Measurements from ENCODE around the gene HAO1. TPM values are rescaled to one million over a fixed set of nuclear protein-coding genes. Genes with fewer than 3 reads are reported as not detected.

HAO1 gene
- total RNA-seq, 2 experiments from 2014 or later = not detected

DNA sequence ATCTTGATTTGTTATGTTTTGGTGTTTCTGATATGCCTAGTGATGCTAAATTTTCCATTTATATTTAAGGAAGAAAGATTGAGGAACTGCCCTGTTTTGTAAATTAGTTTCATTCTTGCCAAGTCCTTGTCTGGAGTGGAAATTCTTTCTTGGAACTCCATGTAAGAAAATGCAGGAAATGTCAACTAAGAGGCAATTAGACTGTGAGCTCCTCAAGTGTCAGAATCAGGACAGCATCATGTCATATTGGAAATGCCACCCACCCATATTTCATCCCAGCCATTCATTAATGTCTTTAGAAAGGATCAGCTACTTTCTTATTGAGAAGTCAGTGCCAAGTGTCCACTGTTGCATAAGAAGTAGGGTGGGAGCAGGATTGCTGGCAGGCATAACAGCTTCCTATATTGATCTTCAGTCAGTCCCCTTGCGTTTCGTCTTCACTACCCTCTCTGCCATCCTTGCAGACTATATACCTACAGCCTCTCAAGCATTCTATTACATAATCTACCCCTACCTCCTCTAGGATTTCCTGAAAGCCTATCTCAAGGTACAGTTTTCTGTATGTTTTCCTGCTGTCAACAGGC lies 42.4 kb downstream of the HAO1 start:
- POLR2A ChIA-PET = interaction anchor here (0.6 to 1.8 kb wide), 6 partner anchors 10 to 594 kb away, joined by 3 to 4 read pairs (median 3); no protein-coding TSS in a partner anchor
- Histone ChIP-seq H3K4me3 (ENCODE audit: low read depth, low read length, poor library complexity, severe bottlenecking) (no peak overlapping the region), H3K27ac (ENCODE audit: low read depth, low read length, poor library complexity, severe bottlenecking) (no peak overlapping the region), H3K9me3 (ENCODE audit: low read length) (no peaks in the 10 kb centered on the region), H3K4me2 (ENCODE audit: low read length) (no peak overlapping the region), H3K9me2 (ENCODE audit: insufficient read depth, low read length) (no peaks in the 10 kb centered on the region), H3K36me3 (ENCODE audit: insufficient read depth, low read length) (no peaks in the 10 kb centered on the region), H4K20me1 (ENCODE audit: insufficient read depth, low read length) (no peaks in the 10 kb centered on the region), H3K79me2 (ENCODE audit: insufficient read depth, low read depth, low read length) (no peaks in the 10 kb centered on the region), H3K4me1 (ENCODE audit: insufficient read depth, low read length, poor library complexity, severe bottlenecking) (no peaks in the 10 kb centered on the region), H2AFZ (ENCODE audit: low read length) (no peak overlapping the region)
- TF ChIP-seq, protein P1, sequence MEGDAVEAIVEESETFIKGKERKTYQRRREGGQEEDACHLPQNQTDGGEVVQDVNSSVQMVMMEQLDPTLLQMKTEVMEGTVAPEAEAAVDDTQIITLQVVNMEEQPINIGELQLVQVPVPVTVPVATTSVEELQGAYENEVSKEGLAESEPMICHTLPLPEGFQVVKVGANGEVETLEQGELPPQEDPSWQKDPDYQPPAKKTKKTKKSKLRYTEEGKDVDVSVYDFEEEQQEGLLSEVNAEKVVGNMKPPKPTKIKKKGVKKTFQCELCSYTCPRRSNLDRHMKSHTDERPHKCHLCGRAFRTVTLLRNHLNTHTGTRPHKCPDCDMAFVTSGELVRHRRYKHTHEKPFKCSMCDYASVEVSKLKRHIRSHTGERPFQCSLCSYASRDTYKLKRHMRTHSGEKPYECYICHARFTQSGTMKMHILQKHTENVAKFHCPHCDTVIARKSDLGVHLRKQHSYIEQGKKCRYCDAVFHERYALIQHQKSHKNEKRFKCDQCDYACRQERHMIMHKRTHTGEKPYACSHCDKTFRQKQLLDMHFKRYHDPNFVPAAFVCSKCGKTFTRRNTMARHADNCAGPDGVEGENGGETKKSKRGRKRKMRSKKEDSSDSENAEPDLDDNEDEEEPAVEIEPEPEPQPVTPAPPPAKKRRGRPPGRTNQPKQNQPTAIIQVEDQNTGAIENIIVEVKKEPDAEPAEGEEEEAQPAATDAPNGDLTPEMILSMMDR (conservative IDR thresholded peaks at IDR 0.05; ENCODE audit: low read length) = no peak
- no peak for TF ChIP-seq EZH2phosphoT487 (IDR thresholded peaks at IDR 0.05; ENCODE audit: borderline replicate concordance, low read depth, low read length)
- no peak for DNase-seq (ENCODE audit: low spot score)
- no TSS peak for BruUV-seq (replicated peaks)
- CTCF ChIA-PET (ENCODE audit: unreplicated experiment) = no interaction called here
- intact Hi-C loops (cut with micrococcal nuclease; ENCODE audit: unreplicated experiment) = no loop called here

DNA sequence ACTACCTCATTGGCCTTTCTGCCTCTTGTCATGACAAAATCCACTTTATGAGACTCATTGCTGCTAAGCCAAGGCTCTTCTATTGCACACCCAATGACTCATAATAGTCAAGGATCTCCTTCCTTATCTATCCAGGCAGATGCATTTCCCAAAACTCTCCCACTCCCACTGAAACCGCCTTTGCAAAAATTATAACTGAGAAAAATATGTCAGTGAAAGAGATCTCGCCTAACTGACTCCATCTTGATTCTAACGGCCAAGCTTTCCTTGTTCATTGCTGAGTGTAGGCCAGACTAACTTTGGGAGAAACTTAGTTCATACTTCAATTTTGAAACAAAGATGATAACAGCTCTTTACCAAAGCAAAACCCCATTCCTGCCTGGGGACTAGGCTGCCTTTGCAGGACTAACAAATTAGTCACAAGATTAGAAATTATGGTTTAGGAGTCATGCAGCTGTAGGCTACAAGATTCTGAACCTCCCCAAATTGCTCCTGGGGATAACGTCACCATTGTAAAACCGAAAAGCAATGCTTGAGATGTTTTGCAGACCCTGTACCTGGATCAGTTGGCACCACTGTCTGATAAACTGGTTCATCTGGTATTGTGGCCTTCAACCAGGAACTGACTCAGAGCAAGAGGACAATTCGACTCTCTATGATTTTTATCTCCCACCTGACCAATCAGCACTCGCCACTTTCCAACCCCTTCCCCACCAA lies 47.1 kb downstream of the HAO1 start:
- POLR2A ChIA-PET = no interaction called here
- no peak overlapping the region for H3K27ac ChIP-seq (ENCODE audit: low read depth, low read length, poor library complexity, severe bottlenecking)
- H2AFZ ChIP-seq (ENCODE audit: low read length) = no peak overlapping the region
- no peaks in the 10 kb centered on the region for H3K9me3 ChIP-seq (ENCODE audit: low read length)
- no peak for DNase-seq (ENCODE audit: low spot score)
- no peak overlapping the region for H3K4me3 ChIP-seq (ENCODE audit: low read depth, low read length, poor library complexity, severe bottlenecking)
- no TSS peak for BruUV-seq (replicated peaks)
- intact Hi-C loops (cut with micrococcal nuclease; ENCODE audit: unreplicated experiment) = no loop called here
- H3K9me2 ChIP-seq (ENCODE audit: insufficient read depth, low read length) = no peaks in the 10 kb centered on the region
- H4K20me1 ChIP-seq (ENCODE audit: insufficient read depth, low read length) = no peaks in the 10 kb centered on the region
- H3K36me3 ChIP-seq (ENCODE audit: insufficient read depth, low read length) = no peaks in the 10 kb centered on the region
- H3K79me2 ChIP-seq (ENCODE audit: insufficient read depth, low read depth, low read length) = no peaks in the 10 kb centered on the region
- H3K4me2 ChIP-seq (ENCODE audit: low read length) = no peak overlapping the region
- TF ChIP-seq, protein P1 (conservative IDR thresholded peaks at IDR 0.05; ENCODE audit: low read length) = no peak
- no peak for TF ChIP-seq EZH2phosphoT487 (IDR thresholded peaks at IDR 0.05; ENCODE audit: borderline replicate concordance, low read depth, low read length)
- H3K4me1 ChIP-seq (ENCODE audit: insufficient read depth, low read length, poor library complexity, severe bottlenecking) = no peaks in the 10 kb centered on the region
- CTCF ChIA-PET (ENCODE audit: unreplicated experiment) = no interaction called here

DNA sequence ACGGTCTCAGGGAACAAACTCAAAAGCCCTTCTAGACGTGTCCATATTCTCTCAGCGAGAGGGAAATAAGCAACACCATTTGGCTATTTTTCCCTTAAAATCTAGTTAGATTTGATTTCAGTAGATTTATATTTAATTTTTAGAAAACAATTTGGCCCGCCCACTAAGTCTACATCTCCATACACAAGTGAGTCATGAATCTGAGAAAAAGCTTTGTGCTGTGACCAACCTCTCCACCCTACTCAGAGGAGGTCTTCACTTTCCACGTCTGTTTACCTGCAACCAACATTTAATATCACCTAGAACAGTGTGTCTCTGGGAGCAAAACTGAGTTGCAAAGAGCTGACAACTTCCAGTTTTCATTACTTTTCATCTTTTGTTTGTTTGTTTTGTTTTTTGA lies 48.6 kb downstream of the HAO1 start:
- H3K27ac ChIP-seq (ENCODE audit: low read depth, low read length, poor library complexity, severe bottlenecking) = no peak overlapping the region
- H3K4me3 ChIP-seq (ENCODE audit: low read depth, low read length, poor library complexity, severe bottlenecking) = no peak overlapping the region
- H3K4me1 ChIP-seq (ENCODE audit: insufficient read depth, low read length, poor library complexity, severe bottlenecking) = no peaks in the 10 kb centered on the region
- no peaks in the 10 kb centered on the region for H3K9me3 ChIP-seq (ENCODE audit: low read length)
- TF ChIP-seq, protein P1 (conservative IDR thresholded peaks at IDR 0.05; ENCODE audit: low read length) = no peak
- no peak for TF ChIP-seq EZH2phosphoT487 (IDR thresholded peaks at IDR 0.05; ENCODE audit: borderline replicate concordance, low read depth, low read length)
- H4K20me1 ChIP-seq (ENCODE audit: insufficient read depth, low read length) = no peaks in the 10 kb centered on the region
- no peak overlapping the region for H3K4me2 ChIP-seq (ENCODE audit: low read length)
- ChIA-PET CTCF (ENCODE audit: unreplicated experiment) (no interaction called here), POLR2A (interaction anchor here (0.8 to 0.9 kb wide), 2 partner anchors 25 to 26 kb away, joined by 3 read pairs; no protein-coding TSS in a partner anchor)
- no peak overlapping the region for H2AFZ ChIP-seq (ENCODE audit: low read length)
- H3K36me3 ChIP-seq (ENCODE audit: insufficient read depth, low read length) = no peaks in the 10 kb centered on the region
- intact Hi-C loops (cut with micrococcal nuclease; ENCODE audit: unreplicated experiment) = no loop called here
- H3K79me2 ChIP-seq (ENCODE audit: insufficient read depth, low read depth, low read length) = no peaks in the 10 kb centered on the region
- no TSS peak for BruUV-seq (replicated peaks)
- no peaks in the 10 kb centered on the region for H3K9me2 ChIP-seq (ENCODE audit: insufficient read depth, low read length)
- no peak for DNase-seq (ENCODE audit: low spot score)

Data from OCI-LY7 (cell line).